ENCODE results near the gene PLAAT3. TPM values are rescaled to one million over a fixed set of nuclear protein-coding genes. Genes with fewer than 3 reads are reported as not detected.
"Not testable (repeated sequence)": the region's sequence is repeated elsewhere in the genome, so short reads cannot be mapped to it uniquely, and the experiment has no call there.

PLAAT3 gene
- 1 to 10 TPM; 2.5 to 3.3 TPM for total RNA-seq
- total RNA-seq = 2.2 to 2.6 reads per million in 2 donors

GRCh38 chr11:63614136-63614671, at the start of gene PLAAT3:
PLAAT3 (minus strand) TSS chr11:63614433; CDS start chr11:63614014, 419 bp downstream.
- Mint-ChIP-seq H3K27me3 (no peaks in the 10 kb centered on the region), H3K4me1 (peaks cover 19% of the 10 kb centered on the region), H3K27ac (peak within 1 kb of the TSS; percentile 85), H3K36me3 (ENCODE audit: low read depth) (no peaks in the 10 kb centered on the region), H3K4me3 (peak within 1 kb of the TSS; percentile 92)
- no peaks in the 10 kb centered on the region for H3K9me3 ChIP-seq (ENCODE audit: control insufficient read depth, low read length, poor library complexity, severe bottlenecking)
- peak; percentile 72 for ATAC-seq
- peak in 2 of 3 donors; percentile 15 to 25 for DNase-seq

GRCh38 chr11:63663809-63664208, 49.6 kb upstream of the PLAAT3 start:
- Mint-ChIP-seq H3K4me3 (no peak overlapping the region), H3K27ac (no peak overlapping the region), H3K4me1 (peaks cover 34% of the 10 kb centered on the region), H3K27me3 (no peaks in the 10 kb centered on the region), H3K36me3 (ENCODE audit: low read depth) (no peaks in the 10 kb centered on the region)
- ATAC-seq (no peak), DNase-seq (no peak)
- H3K9me3 ChIP-seq (ENCODE audit: control insufficient read depth, low read length, poor library complexity, severe bottlenecking) = no peaks in the 10 kb centered on the region

GRCh38 chr11:63660972-63661371, 46.7 kb upstream of the PLAAT3 start:
- DNase-seq (no peak), ATAC-seq (no peak)
- peak overlapping the region; percentile 37 for H3K27ac Mint-ChIP-seq
- H3K4me3 Mint-ChIP-seq = no peak overlapping the region
- no peaks in the 10 kb centered on the region for H3K9me3 ChIP-seq (ENCODE audit: control insufficient read depth, low read length, poor library complexity, severe bottlenecking)
- H3K4me1 Mint-ChIP-seq = peaks cover 24% of the 10 kb centered on the region
- no peaks in the 10 kb centered on the region for H3K27me3 Mint-ChIP-seq
- no peaks in the 10 kb centered on the region for H3K36me3 Mint-ChIP-seq (ENCODE audit: low read depth)

GRCh38 chr11:63652671-63653070, 38.4 kb upstream of the PLAAT3 start:
- H3K4me3 Mint-ChIP-seq = no peak overlapping the region
- H3K9me3 ChIP-seq (ENCODE audit: control insufficient read depth, low read length, poor library complexity, severe bottlenecking) = no peaks in the 10 kb centered on the region
- no peak for ATAC-seq
- no peaks in the 10 kb centered on the region for H3K27me3 Mint-ChIP-seq
- H3K4me1 Mint-ChIP-seq = peaks cover 14% of the 10 kb centered on the region
- no peak for DNase-seq
- peak overlapping the region; percentile 59 for H3K27ac Mint-ChIP-seq
- H3K36me3 Mint-ChIP-seq (ENCODE audit: low read depth) = peaks cover 3% of the 10 kb centered on the region

- H3K4me3 Mint-ChIP-seq = no peak overlapping the region
- ATAC-seq (no peak), DNase-seq (no peak)
- no peaks in the 10 kb centered on the region for H3K9me3 ChIP-seq (ENCODE audit: control insufficient read depth, low read length, poor library complexity, severe bottlenecking)
- no peaks in the 10 kb centered on the region for H3K27me3 Mint-ChIP-seq
- H3K4me1 Mint-ChIP-seq = peaks cover 12% of the 10 kb centered on the region
- peaks cover 12% of the 10 kb centered on the region for H3K36me3 Mint-ChIP-seq (ENCODE audit: low read depth)
- peak overlapping the region; percentile 14 for H3K27ac Mint-ChIP-seq
These were observed 29.0 kb upstream of the PLAAT3 start for GRCh38 chr11:63643205-63643604.

GRCh38 chr11:63641727-63642126, 27.5 kb upstream of the PLAAT3 start:
- H3K9me3 ChIP-seq (ENCODE audit: control insufficient read depth, low read length, poor library complexity, severe bottlenecking) = no peaks in the 10 kb centered on the region
- Mint-ChIP-seq H3K27ac (no peak overlapping the region), H3K4me3 (no peak overlapping the region), H3K36me3 (ENCODE audit: low read depth) (peaks cover 10% of the 10 kb centered on the region), H3K27me3 (no peaks in the 10 kb centered on the region), H3K4me1 (peaks cover 12% of the 10 kb centered on the region)
- no peak for DNase-seq
- ATAC-seq = no peak

GRCh38 chr11:63639199-63639832, 25.1 kb upstream of the PLAAT3 start:
- H3K9me3 ChIP-seq (ENCODE audit: control insufficient read depth, low read length, poor library complexity, severe bottlenecking) = no peaks in the 10 kb centered on the region
- DNase-seq (no peak), ATAC-seq (no peak)
- H3K4me1 Mint-ChIP-seq = peaks cover 12% of the 10 kb centered on the region
- H3K36me3 Mint-ChIP-seq (ENCODE audit: low read depth) = peaks cover 8% of the 10 kb centered on the region
- H3K4me3 Mint-ChIP-seq = no peak overlapping the region
- no peaks in the 10 kb centered on the region for H3K27me3 Mint-ChIP-seq
- H3K27ac Mint-ChIP-seq = no peak overlapping the region

- not testable (repeated sequence) for H3K27me3 Mint-ChIP-seq; H3K27ac Mint-ChIP-seq; H3K9me3 ChIP-seq (ENCODE audit: control insufficient read depth, low read length, poor library complexity, severe bottlenecking); H3K36me3 Mint-ChIP-seq (ENCODE audit: low read depth); H3K4me1 Mint-ChIP-seq; DNase-seq; ATAC-seq; H3K4me3 Mint-ChIP-seq
These were observed 24.2 kb upstream of the PLAAT3 start for GRCh38 chr11:63638436-63638835.

GRCh38 chr11:63635762-63636465, 21.7 kb upstream of the PLAAT3 start:
- DNase-seq = peak; percentile 30 to 55 (median 43)
- Mint-ChIP-seq H3K4me3 (no peak overlapping the region), H3K4me1 (peaks cover 9% of the 10 kb centered on the region), H3K36me3 (ENCODE audit: low read depth) (peaks cover 3% of the 10 kb centered on the region), H3K27me3 (no peaks in the 10 kb centered on the region), H3K27ac (no peak overlapping the region)
- ATAC-seq = peak; percentile 83
- no peaks in the 10 kb centered on the region for H3K9me3 ChIP-seq (ENCODE audit: control insufficient read depth, low read length, poor library complexity, severe bottlenecking)

GRCh38 chr11:63629426-63629825, 15.2 kb upstream of the PLAAT3 start:
- H3K36me3 Mint-ChIP-seq (ENCODE audit: low read depth) = no peaks in the 10 kb centered on the region
- no peaks in the 10 kb centered on the region for H3K9me3 ChIP-seq (ENCODE audit: control insufficient read depth, low read length, poor library complexity, severe bottlenecking)
- ATAC-seq (no peak), DNase-seq (no peak)
- no peak overlapping the region for H3K4me3 Mint-ChIP-seq
- H3K27me3 Mint-ChIP-seq = no peaks in the 10 kb centered on the region
- H3K4me1 Mint-ChIP-seq = peaks cover 3% of the 10 kb centered on the region
- no peak overlapping the region for H3K27ac Mint-ChIP-seq

- H3K27ac Mint-ChIP-seq = no peak overlapping the region
- ATAC-seq (no peak), DNase-seq (no peak)
- H3K4me3 Mint-ChIP-seq = no peak overlapping the region
- no peaks in the 10 kb centered on the region for H3K27me3 Mint-ChIP-seq
- H3K9me3 ChIP-seq (ENCODE audit: control insufficient read depth, low read length, poor library complexity, severe bottlenecking) = no peaks in the 10 kb centered on the region
- no peaks in the 10 kb centered on the region for H3K36me3 Mint-ChIP-seq (ENCODE audit: low read depth)
- peaks cover 2% of the 10 kb centered on the region for H3K4me1 Mint-ChIP-seq
These were observed 9.4 kb upstream of the PLAAT3 start for GRCh38 chr11:63623513-63624140.

GRCh38 chr11:63622323-63622722, 8.1 kb upstream of the PLAAT3 start:
- Mint-ChIP-seq H3K4me1 (peaks cover 2% of the 10 kb centered on the region), H3K36me3 (ENCODE audit: low read depth) (no peaks in the 10 kb centered on the region), H3K27me3 (no peaks in the 10 kb centered on the region), H3K27ac (no peak overlapping the region), H3K4me3 (no peak overlapping the region)
- ATAC-seq = no peak
- DNase-seq = no peak
- H3K9me3 ChIP-seq (ENCODE audit: control insufficient read depth, low read length, poor library complexity, severe bottlenecking) = no peaks in the 10 kb centered on the region

- H3K27me3 Mint-ChIP-seq = no peaks in the 10 kb centered on the region
- no peak for ATAC-seq
- peak overlapping the region; percentile 9 for H3K27ac Mint-ChIP-seq
- H3K4me3 Mint-ChIP-seq = no peak overlapping the region
- no peak for DNase-seq
- no peaks in the 10 kb centered on the region for H3K9me3 ChIP-seq (ENCODE audit: control insufficient read depth, low read length, poor library complexity, severe bottlenecking)
- H3K36me3 Mint-ChIP-seq (ENCODE audit: low read depth) = no peaks in the 10 kb centered on the region
- peaks cover 2% of the 10 kb centered on the region for H3K4me1 Mint-ChIP-seq
These were observed 6.8 kb upstream of the PLAAT3 start for GRCh38 chr11:63621071-63621470.

All from T-helper 17 cell (primary cell).